ENCODE results near the gene RNF181. TPM values are rescaled to one million over a fixed set of nuclear protein-coding genes. Genes with fewer than 3 reads are reported as not detected.
A peak's percentile ranks its signal among the peaks of the same experiment; 100 is the strongest.
"Not testable (repeated sequence)": the region's sequence is repeated elsewhere in the genome, so short reads cannot be mapped to it uniquely, and the experiment has no call there.

Gene RNF181
- polyA plus RNA-seq, 1 donor from 2014 or later = 206 TPM

DNA sequence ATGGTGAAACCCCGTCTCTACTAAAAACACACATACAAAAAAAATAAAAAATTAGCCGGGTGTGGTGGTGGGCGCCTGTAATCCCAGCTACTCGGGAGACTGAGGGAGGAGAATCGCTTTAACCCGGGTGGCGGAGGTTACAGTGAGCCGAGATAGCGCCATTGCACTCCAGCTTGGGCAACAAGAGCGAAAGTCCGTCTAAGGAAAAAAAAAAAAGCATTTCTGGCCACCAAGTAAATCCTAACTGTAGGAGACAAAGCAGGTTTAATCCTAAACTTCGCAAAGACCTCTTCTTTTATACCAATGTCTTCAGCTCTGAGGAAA, 35.2 kb upstream of the RNF181 start:
- not testable (repeated sequence) for H3K9me3 Mint-ChIP-seq, H3K36me3 Mint-ChIP-seq, H3K27me3 Mint-ChIP-seq
- Mint-ChIP-seq H3K4me1 (peaks cover 17 to 22% (median 21%) of the 10 kb centered on the region in 3 donors), H3K4me3 (peak overlapping the region; percentile 96 to 97 (median 96)), H3K27ac (peak overlapping the region; percentile 91 to 94 (median 92))

DNA sequence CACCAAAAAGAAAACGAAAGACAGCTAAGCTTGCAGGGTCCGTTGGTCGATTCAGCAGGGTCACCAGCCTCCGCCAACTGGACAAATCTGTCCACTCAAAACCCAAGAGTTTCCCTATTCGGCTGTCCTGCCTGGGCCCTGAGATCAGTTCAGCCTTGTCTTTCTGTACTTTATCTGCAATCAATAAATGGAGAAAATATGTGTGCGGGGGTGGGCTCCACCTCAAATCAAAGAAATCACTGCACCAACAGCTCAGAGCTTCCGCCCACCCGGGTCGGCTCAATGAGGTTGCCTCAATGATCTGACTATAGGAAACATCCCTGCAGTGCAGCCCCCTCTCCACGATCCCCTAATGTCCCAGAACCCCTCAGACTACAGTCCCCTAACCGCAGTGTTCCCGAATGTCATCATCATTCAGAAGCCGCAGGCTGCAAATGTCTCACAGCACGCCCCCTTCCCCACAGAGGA, 34.7 kb upstream of the RNF181 start:
- Mint-ChIP-seq H3K27me3 (no peaks in the 10 kb centered on the region), H3K4me3 (peak overlapping the region; percentile 96 to 97 (median 96)), H3K27ac (peak overlapping the region; percentile 91 to 94 (median 92)), H3K4me1 (peaks cover 17 to 22% (median 21%) of the 10 kb centered on the region in 3 donors), H3K9me3 (no peaks in the 10 kb centered on the region), H3K36me3 (peaks cover 4% of the 10 kb centered on the region)

DNA sequence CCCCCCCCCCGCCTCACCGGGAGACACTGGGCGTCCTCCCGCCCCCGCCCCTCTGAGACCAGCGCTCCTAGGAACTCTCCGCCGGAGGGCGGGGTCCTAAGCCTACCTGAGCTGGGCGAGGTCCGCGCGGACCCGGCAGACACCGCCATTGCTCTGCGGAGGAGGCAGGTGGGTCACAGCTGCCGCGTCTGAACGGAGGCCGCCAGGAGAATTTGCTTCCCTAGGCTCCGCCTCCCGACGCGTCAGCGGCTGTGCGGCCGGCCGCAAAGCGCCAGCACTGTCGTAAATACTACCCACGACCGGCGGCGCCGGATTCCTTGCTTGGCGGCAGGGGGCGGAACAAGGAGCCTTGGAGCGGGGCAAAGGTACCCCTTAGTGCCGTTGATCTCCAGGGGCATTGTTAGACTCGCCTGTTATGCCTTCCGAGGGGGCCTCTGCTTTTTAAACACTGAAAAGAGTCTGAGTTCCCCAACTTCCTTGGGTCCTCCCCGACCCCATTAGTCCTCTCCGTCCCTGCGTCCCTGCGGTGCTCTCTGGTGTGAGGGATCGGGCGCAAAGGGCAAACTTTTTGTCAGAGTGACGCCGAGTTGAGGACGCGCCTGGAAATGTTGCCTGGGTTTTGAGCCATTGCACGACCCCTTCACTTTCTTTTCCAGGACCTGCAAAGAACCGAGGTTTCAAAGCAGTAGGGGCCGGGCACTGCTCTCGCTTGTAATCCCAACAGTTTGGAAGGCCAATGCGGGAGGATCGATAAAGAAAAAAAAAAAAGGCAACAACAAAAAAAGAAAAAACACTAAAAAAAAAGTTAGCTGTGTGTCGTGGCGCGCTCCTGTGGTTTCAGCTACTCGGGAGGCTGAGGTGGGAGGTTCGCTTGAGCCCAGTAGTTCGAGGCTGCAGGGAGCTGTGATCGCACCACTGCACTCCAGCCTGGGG, 34.0 kb upstream of the RNF181 start, which contains the start of gene GGCX:
Gene GGCX, minus strand, starts transcription at position 214 of the 933 bp plus-strand sequence. Its CDS starts 65 bp downstream, at position 149.
- Mint-ChIP-seq H3K9me3 (no peaks in the 10 kb centered on the region), H3K4me1 (peaks cover 17 to 22% (median 21%) of the 10 kb centered on the region in 3 donors), H3K4me3 (peak within 1 kb of the TSS; percentile 96 to 97 (median 96)), H3K27ac (peak within 1 kb of the TSS; percentile 91 to 95 (median 94)), H3K36me3 (peaks cover 5% of the 10 kb centered on the region), H3K27me3 (no peaks in the 10 kb centered on the region)

DNA sequence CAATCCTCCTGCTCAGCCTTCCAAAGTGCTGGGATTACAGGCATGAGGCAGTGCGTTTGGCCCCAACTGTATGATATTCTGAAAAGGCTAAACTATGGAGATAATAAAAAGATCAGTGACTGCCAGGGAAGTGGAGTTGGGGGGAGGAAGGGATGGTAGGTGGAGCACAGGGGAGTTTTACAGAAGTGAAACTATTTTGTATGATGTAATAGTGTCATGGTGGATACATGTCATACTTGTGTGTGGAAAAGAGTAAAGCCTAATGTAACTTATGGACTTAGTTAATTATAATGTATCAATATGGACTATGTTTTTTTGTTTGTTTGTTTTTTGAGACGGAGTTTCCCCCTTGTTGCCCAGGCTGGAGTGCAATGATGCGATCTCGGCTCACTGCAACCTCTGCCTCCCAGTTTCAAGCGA, 31.4 kb upstream of the RNF181 start:
- H3K9me3 Mint-ChIP-seq = no peaks in the 10 kb centered on the region
- no peaks in the 10 kb centered on the region for H3K27me3 Mint-ChIP-seq
- H3K4me1 Mint-ChIP-seq = peaks cover 17 to 22% (median 19%) of the 10 kb centered on the region in 3 donors
- peak overlapping the region; percentile 14 to 42 (median 18) for H3K27ac Mint-ChIP-seq
- H3K36me3 Mint-ChIP-seq = peaks cover 2% of the 10 kb centered on the region
- peak overlapping the region in 3 of 4 donors; percentile 41 to 67 (median 52) for H3K4me3 Mint-ChIP-seq

DNA sequence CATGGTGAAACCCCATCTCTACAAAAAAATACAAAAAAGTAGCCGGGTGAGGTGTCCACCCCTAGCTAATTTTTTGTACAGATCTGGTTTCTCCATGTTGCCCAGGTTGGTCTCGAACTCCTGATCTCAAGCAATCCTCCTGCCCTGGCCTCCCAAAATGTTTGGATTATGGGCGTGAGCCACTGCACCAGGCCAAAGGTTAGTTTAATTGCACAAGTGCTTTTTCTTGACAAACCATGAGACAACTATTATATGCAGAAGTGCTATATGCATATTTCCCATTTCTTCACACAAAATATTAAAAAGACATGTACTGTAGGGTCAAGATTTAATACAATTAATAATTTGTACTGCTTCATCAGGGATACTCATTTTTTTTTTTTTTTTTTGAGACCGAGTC, 29.3 kb upstream of the RNF181 start:
- H3K9me3 Mint-ChIP-seq = no peaks in the 10 kb centered on the region
- H3K4me1 Mint-ChIP-seq = peaks cover 7 to 12% (median 9%) of the 10 kb centered on the region in 3 donors
- peak overlapping the region in 1 of 3 donors; percentile 5 for H3K27ac Mint-ChIP-seq
- H3K27me3 Mint-ChIP-seq = peaks cover 1% of the 10 kb centered on the region
- H3K36me3 Mint-ChIP-seq = peaks cover 2% of the 10 kb centered on the region
- H3K4me3 Mint-ChIP-seq = no peak overlapping the region

DNA sequence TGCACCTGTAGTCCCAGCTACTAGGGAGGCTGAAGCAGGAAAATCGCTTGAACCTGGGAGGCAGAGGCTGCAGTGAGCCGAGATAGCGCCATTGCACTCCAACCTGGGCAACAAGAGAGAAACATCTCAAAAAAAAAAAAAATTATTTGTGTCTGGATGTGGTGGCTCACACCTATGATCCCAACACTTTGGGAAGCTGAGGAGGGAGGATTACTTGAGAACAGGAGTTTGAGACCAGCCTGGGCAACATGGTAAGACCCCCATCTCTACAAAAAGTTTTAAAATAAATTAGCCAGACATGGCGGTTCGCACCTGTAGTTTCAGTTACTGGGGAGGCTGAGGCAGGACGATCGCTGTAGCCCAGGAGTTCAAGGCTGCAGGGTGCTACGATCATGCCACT, 19.8 kb upstream of the RNF181 start:
- H3K4me3 Mint-ChIP-seq = peak overlapping the region in 1 of 4 donors; percentile 88
- H3K9me3 Mint-ChIP-seq = no peaks in the 10 kb centered on the region
- H3K4me1 Mint-ChIP-seq = peaks cover 15 to 20% (median 18%) of the 10 kb centered on the region in 3 donors
- H3K36me3 Mint-ChIP-seq = peaks cover 2% of the 10 kb centered on the region
- H3K27me3 Mint-ChIP-seq = no peaks in the 10 kb centered on the region
- H3K27ac Mint-ChIP-seq = no peak overlapping the region

DNA sequence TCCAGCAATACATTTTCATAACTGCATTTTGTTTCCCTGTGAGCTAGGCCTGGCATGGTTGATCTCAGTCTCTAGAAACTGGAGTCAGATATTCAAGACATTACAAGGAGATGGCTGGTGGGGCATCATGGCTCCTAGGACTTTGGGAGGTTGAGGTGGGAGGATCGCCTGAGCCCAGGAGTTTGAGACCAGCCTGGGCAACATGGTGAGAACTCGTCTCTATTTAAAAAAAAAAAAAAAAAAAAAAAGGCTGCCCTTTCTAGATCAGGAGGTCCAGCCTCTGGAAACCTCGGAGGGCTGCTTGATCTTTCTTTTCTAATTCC, 18.5 kb upstream of the RNF181 start:
- H3K27ac Mint-ChIP-seq = peak overlapping the region; percentile 62 to 96 (median 95)
- peak overlapping the region; percentile 88 to 99 (median 92) for H3K4me3 Mint-ChIP-seq
- H3K4me1 Mint-ChIP-seq = peaks cover 16 to 25% (median 18%) of the 10 kb centered on the region in 3 donors
- peaks cover 6% of the 10 kb centered on the region for H3K36me3 Mint-ChIP-seq
- H3K27me3 Mint-ChIP-seq = no peaks in the 10 kb centered on the region
- no peaks in the 10 kb centered on the region for H3K9me3 Mint-ChIP-seq

DNA sequence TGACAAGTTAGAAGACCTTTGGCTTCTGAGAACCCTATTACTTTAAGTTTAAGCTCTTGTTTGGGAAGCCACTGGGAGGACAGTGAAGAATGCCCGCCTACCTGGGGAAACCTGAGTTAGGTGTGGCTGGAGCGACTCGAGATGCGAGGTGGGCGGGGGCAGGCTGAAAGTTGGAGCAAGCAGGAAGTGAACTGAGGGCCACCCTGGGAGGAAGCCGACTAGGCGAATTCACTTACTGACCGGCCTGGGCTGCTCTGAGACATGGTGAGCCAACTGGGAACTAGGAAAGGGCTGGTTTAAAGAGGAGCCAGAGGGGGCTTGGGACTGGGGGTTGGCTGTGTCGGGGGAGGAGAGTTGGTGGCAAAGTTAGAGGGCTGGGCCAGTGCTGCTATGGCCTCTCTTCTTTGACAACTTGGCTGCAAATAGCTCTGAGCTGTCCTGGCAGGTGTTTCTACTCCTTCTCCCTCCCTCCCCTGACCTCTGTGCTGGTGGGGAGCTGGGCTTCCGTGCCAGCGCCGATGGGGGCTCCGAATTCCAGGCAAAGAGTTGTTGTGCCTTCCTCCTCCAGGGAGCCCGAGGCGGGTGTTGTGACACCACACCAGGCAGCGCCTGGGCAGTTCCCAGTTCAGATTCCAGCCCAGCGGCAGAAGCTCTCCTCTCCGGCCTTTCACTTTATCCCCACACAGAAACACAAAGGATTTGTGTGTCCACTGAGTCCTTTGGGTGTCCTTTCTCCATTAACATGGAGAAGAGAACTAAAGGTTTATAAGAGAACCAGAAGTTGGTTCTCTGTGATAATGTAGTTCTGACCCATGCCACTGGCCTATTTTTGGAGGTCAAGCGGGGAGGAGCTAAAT, 17.9 kb upstream of the RNF181 start, which contains the start of gene VAMP8:
Gene VAMP8, plus strand, starts transcription at position 201 of the 857 bp plus-strand sequence. Its CDS starts 61 bp downstream, at position 262.
- H3K27ac Mint-ChIP-seq = peak within 1 kb of the TSS; percentile 62 to 96 (median 95)
- H3K4me1 Mint-ChIP-seq = peaks cover 16 to 26% (median 18%) of the 10 kb centered on the region in 3 donors
- H3K36me3 Mint-ChIP-seq = peaks cover 7% of the 10 kb centered on the region
- no peaks in the 10 kb centered on the region for H3K27me3 Mint-ChIP-seq
- no peaks in the 10 kb centered on the region for H3K9me3 Mint-ChIP-seq
- H3K4me3 Mint-ChIP-seq = peak within 1 kb of the TSS; percentile 88 to 99 (median 92)

DNA sequence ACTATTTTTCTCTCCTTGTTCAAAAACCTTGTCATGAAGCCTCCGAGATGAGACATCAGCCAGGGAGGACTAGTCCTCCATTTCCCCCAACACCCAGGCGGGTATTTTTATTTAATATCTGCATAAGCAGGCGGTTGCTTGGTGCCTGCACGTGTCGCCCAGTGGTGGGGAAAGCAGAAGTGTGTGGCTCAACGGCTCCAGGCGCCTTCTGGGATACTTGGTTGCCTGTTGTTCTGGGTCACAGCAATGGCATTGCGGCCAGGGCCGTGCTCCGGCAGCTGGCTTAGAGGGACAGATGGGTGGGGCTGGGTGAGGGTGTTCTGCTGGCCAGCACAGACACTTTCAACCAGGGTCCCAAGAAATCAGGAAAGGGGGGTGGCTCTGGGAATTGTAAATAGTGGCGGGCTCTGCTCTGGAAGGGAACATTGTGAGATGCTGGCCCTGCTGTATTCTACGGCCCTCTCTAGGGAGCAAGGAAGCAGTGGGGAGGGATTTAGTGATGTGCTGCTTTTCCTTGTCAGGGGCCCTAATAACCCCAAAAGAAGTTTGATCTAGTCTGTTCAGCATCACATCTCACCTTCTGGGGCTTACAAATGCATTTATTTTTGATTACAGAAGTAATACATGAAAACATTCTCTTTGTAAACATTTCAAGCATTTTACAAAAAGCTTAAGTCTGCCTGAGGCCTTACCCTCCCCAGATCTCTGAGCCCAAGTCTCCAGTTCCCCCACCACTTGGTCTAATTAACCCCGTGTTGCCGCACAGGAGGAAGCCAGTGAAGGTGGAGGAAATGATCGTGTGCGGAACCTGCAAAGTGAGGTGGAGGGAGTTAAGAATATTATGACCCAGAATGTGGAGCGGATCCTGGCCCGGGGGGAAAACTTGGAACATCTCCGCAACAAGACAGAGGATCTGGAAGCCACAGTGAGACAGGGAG, 17.0 kb upstream of the RNF181 start:
- H3K27ac Mint-ChIP-seq = peak overlapping the region; percentile 62 to 96 (median 95)
- H3K4me1 Mint-ChIP-seq = peaks cover 18 to 28% (median 20%) of the 10 kb centered on the region in 3 donors
- H3K4me3 Mint-ChIP-seq = peak overlapping the region; percentile 88 to 99 (median 92)
- no peaks in the 10 kb centered on the region for H3K27me3 Mint-ChIP-seq
- peaks cover 8% of the 10 kb centered on the region for H3K36me3 Mint-ChIP-seq
- no peaks in the 10 kb centered on the region for H3K9me3 Mint-ChIP-seq

DNA sequence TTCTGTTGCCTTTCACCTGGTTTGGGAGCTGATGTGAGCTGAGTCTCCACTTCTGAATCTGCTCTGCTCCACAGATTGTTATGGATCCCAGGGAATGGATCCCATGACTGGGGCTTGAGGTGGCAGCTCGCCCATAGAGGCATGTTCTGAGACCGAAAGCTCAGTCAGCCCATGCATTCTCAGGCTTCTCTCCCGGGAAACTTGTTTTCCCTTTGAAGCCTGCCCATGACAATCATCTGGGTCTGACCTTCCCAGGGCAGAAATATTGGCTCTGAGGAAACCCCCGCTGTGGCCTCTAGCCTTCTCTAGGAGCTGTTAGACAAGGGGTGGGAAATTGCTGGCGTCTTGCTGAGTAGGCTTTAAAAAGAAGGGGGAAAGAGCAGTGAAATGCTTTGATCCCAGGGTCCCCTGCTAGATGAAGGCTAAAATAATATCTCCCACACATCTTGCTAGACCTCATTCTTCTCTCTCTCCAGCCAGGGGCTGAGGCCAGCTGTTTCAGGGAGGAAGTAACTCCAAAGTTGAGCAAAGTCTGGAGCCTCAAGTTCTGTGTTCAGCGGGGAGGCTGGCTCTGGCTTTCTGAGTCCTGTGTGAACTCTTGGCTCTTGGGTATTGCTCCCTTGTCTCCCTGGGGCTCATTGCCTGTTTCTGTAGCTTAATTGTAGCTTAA, 16.1 kb upstream of the RNF181 start:
- H3K36me3 Mint-ChIP-seq = peaks cover 8% of the 10 kb centered on the region
- H3K9me3 Mint-ChIP-seq = no peaks in the 10 kb centered on the region
- H3K27me3 Mint-ChIP-seq = no peaks in the 10 kb centered on the region
- H3K4me1 Mint-ChIP-seq = peaks cover 23 to 30% (median 25%) of the 10 kb centered on the region in 3 donors
- H3K4me3 Mint-ChIP-seq = peak overlapping the region; percentile 88 to 99 (median 92)
- peak overlapping the region in 1 of 3 donors; percentile 57 for H3K27ac Mint-ChIP-seq

DNA sequence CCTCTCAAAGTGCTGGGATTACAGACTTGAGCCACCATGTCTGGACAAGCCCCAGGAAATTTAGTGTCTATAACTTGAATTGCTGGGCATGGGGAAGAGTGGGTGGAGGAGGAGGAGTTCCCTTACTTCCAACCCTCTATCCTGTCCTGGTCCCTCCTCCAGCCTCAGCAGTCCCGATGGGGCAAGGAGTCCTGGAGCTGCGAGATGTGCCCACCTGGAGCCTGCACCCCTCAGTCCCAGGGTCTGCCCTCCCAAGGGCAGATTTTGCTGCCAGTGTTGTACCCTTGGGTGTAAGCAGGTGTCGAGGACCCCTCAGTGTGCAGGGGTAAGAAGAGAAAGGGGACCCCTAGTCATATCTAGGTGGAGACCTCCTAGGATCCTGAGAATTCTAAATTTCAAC, 15.3 kb upstream of the RNF181 start:
- no peaks in the 10 kb centered on the region for H3K9me3 Mint-ChIP-seq
- peaks cover 8% of the 10 kb centered on the region for H3K36me3 Mint-ChIP-seq
- H3K4me3 Mint-ChIP-seq = peak overlapping the region in 1 of 4 donors; percentile 88
- H3K27ac Mint-ChIP-seq = no peak overlapping the region
- no peaks in the 10 kb centered on the region for H3K27me3 Mint-ChIP-seq
- peaks cover 28 to 36% (median 31%) of the 10 kb centered on the region in 3 donors for H3K4me1 Mint-ChIP-seq

DNA sequence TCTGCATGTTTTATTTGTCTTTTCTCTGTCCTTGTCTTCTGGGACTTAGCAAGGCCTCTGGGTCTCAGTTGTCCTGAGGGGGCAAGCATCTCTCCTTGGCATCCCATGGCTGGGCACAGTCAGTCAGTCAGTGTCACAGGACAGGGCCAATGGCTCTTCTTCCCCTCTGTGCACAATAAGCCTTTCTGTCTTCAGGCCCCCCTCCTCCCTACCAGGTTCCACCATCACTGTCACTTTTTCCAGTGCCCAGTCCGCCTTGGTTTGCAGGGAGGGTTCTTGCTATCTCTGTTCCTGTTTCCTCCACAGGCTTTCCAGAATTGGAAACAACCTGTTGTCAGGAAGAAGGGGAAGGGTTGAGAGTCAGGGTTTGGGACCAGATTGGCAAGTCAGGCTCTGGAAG, 13.1 kb upstream of the RNF181 start:
- H3K27me3 Mint-ChIP-seq = no peaks in the 10 kb centered on the region
- peak overlapping the region in 1 of 4 donors; percentile 82 for H3K4me3 Mint-ChIP-seq
- no peaks in the 10 kb centered on the region for H3K9me3 Mint-ChIP-seq
- peaks cover 8% of the 10 kb centered on the region for H3K36me3 Mint-ChIP-seq
- H3K4me1 Mint-ChIP-seq = peaks cover 31 to 35% (median 34%) of the 10 kb centered on the region in 3 donors
- no peak overlapping the region for H3K27ac Mint-ChIP-seq

DNA sequence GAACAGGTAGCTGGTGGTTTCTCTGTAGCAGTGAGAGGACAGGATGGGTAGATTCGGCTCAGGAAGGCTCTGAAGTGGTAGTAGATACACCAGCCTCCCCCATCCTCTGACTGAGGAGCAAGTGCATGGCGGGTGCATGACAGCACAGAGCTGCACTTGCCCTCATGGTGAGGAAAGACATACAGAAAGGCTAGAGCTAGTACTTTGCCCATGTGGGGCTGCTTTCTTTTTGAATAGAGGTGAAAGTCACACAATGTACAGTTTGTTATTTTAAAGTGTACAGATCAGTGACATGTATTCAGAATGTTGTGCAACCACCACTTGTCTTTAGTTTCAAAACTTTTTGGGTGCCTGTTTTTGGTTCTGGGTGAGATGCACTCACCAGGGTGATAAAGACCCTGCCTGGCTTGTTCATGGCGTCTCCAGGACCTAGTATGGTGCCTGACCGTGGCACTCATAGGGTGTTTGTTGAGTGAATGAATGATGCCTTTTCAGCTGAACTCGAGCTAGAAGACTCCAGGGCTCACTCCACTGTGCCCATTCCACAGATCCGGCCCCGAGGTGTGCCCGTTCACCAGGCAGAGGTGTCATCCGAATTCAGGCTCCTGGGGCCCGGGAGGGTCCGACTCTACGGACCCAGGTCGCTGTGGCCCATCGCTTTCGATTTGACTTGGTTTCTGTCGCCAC, 11.7 kb upstream of the RNF181 start:
- peaks cover 8% of the 10 kb centered on the region for H3K36me3 Mint-ChIP-seq

More for the DNA sequence above, 11.7 kb upstream of the RNF181 start:
- peak overlapping the region; percentile 65 to 94 (median 88) for H3K4me3 Mint-ChIP-seq
- peak overlapping the region; percentile 29 to 88 (median 46) for H3K27ac Mint-ChIP-seq
- no peaks in the 10 kb centered on the region for H3K27me3 Mint-ChIP-seq
- peaks cover 26 to 32% (median 28%) of the 10 kb centered on the region in 3 donors for H3K4me1 Mint-ChIP-seq
- no peaks in the 10 kb centered on the region for H3K9me3 Mint-ChIP-seq

Measured in IgD-negative memory B cell (primary cell).